ENCODE results near the gene GPD1.

DNA sequence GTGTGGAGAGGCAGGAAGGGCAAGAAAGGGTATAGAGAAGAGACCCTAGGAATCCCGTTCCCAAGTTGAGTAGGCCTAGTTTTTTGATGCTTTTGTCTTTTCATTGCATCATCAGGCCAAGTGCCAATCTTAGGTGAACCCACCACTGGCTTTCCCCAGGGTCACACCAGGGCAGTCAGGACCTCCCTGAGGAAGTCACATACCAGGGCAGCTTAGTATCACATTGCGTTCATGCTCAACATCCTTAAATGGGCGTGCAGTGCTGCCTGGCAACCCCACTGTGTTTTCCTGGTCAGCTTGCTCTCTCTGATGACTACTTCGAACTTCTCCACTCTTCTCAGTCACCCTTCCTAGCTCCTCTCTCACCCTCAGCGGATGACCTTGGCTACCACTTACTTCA lies 37.4 kb upstream of the GPD1 start:
- TF ChIP-seq CTCF (IDR thresholded peaks at IDR 0.05; ENCODE audit: low read depth, low read length) (no peak), POLR2A (IDR thresholded peaks at IDR 0.05; ENCODE audit: extremely low read depth, insufficient read length) (no peak)

Measured in NB4 (cell line).